ENCODE data around the gene TATDN3.

GRCh38 chr1:212827831-212828278, 36.2 kb downstream of the TATDN3 start:
- TF ChIP-seq CTCF (IDR thresholded peaks at IDR 0.05; ENCODE audit: low read depth, low read length) (no peak), POLR2A (IDR thresholded peaks at IDR 0.05; ENCODE audit: extremely low read depth, insufficient read length) (no peak), MAX (IDR thresholded peaks at IDR 0.05; ENCODE audit: low read depth, low read length) (no peak)

Measured in NB4 (cell line).